Measurements from ENCODE around the gene CD2. TPM values are rescaled to one million over a fixed set of nuclear protein-coding genes. Genes with fewer than 3 reads are reported as not detected.

CD2 gene
- total RNA-seq, 1 donor from 2014 or later, result 1.6 TPM

DNA sequence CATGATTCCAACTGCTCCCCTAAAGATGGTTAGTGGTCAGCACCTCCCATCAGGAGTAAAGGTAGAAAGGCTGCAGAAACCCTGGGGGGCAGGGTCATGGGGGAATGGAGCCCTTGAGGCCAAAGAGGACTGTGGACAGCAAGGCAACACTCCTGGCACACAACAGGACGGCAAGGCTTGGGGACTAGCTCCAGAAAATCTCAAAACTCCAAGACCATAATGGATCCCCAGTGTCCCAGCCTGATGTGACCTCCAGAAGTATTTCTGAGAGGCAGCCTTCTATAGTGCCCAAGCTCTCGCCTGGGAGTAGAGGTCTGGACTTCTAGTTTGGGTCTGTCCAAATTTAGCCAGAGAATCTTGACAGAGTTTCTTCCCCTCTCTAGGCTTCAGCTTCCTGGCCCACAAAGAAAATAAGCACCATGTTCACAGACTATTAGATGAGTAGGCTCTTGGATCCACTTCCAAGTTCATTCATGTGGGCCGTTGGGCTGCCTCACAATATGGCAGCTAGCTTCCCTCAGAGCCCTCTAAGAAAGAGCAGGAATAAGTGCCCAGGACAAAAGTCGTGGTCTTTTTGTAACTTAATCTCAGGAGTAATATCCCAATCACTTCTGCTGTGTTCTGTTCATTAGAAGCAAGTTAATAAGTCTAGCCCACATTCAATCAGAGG lies 6.9 kb downstream of the CD2 start:
- DNase-seq, result no peak

DNA sequence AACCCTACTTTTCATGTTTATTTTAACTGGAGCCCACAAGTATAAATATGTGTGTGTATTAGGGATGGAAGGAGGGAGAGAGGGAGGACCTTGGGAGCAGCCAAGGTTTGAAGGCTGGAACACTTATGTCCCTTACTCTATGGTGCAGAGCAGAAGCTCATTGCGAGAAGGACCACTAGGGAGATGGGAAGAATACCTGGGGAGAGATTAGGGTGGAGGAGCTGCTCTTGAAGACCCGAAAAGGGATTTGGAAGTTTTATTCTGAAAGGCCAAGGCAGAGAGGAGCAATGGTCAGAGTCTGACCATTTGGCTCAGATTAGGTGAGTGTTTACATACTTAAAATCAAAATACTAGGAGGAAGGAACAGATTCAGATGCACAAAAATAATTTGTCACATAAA lies 8.1 kb downstream of the CD2 start:
- DNase-seq, result no peak

- DNase-seq, result no peak
Observed at GRCh38 chr1:116762781-116763115, 8.5 kb downstream of the CD2 start.

GRCh38 chr1:116763116-116763786 lies 9.0 kb downstream of the CD2 start:
- DNase-seq, result peak; percentile 30

DNA sequence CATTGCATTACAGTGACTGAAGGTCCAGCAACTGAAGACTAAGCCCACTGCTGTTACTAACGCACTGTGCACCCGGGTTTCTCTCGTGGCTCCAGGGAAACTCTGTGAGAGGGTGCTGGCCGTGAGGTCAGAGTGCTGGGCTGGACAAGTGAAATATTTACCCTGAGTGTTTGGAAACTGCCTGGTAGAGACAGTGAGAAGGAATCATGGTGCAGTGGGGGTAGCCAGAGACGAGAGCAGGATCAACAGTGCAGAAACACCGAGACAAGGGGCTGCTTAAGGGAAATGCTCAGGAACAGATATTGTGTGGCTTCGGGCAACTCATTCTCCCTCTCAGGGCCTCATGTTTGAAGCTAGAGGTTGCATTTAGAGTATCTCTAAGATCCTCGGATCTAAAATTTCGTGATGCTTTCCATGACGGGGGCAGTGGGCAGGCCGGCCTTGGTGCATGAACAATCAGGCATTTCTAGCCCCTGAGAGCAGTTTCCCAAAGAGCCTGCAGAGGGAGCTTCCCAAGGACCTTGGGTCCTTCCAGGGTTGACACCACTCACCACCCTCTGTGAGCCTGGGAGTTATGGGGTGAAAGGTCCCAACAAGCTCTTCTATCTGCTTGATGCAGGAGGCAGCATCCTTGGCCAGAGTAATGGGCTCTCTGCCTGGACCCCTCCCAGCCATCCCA lies 9.7 kb downstream of the CD2 start:
- DNase-seq, result peak; percentile 47

DNA sequence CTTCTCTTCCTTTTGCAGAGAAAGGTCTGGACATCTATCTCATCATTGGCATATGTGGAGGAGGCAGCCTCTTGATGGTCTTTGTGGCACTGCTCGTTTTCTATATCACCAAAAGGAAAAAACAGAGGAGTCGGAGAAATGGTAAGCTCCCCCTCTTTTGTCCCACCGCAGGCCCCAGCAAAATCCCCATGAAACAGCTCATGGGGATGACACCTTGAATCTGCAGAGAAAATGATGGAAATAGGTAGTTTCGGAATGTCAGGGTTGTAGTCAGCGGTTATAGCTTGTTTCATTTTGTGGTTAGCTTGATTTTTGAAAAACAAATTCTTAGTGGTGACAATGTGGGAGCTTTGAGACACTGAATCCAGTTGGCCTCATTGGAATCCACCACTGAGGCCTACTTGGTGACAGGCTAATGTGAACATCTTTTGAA lies 10.3 kb downstream of the CD2 start:
- no peak for DNase-seq

GRCh38 chr1:116764906-116765862 lies 11.0 kb downstream of the CD2 start:
- no peak for DNase-seq

- DNase-seq, result no peak
Observed at GRCh38 chr1:116765962-116766361, 11.7 kb downstream of the CD2 start.

GRCh38 chr1:116766616-116767469 lies 12.6 kb downstream of the CD2 start:
- peak; percentile 35 for DNase-seq

DNA sequence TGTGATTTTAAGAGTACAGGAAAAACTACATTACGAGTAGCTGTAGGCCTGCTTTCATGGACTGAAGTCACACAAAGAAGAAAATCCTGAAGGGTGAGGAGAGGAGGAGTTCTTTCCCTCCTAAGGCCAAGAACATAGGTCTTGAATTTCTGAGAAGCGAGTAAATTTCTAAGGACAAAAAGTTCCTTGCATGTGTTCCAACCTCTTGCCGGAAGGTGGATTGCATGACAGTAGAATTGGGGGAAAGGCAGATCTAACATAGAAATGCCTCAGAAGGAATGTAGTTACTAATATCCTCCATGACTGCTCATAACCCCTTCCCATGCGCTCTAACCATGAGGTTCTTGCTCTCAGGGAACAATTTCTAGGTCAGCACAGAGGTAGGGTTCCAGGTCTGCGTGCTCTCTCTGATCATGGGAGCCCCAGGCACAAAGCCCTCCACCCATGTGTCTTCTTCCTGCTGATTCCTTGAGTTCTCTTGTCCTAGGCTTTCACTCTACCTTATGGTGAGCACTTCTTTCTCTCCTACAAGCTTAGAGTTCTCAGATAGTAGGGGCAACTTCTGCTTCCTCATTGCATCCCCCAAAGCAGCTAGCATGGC lies 13.7 kb downstream of the CD2 start:
- DNase-seq, result no peak

DNA sequence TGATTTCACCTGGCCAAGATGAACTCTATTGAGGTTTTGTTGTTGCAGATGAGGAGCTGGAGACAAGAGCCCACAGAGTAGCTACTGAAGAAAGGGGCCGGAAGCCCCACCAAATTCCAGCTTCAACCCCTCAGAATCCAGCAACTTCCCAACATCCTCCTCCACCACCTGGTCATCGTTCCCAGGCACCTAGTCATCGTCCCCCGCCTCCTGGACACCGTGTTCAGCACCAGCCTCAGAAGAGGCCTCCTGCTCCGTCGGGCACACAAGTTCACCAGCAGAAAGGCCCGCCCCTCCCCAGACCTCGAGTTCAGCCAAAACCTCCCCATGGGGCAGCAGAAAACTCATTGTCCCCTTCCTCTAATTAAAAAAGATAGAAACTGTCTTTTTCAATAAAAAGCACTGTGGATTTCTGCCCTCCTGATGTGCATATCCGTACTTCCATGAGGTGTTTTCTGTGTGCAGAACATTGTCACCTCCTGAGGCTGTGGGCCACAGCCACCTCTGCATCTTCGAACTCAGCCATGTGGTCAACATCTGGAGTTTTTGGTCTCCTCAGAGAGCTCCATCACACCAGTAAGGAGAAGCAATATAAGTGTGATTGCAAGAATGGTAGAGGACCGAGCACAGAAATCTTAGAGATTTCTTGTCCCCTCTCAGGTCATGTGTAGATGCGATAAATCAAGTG lies 14.3 kb downstream of the CD2 start:
- no peak for DNase-seq

GRCh38 chr1:116769104-116769452 lies 14.8 kb downstream of the CD2 start:
- no peak for DNase-seq

- no peak for DNase-seq
Observed at GRCh38 chr1:116769561-116769977, 15.3 kb downstream of the CD2 start.

DNA sequence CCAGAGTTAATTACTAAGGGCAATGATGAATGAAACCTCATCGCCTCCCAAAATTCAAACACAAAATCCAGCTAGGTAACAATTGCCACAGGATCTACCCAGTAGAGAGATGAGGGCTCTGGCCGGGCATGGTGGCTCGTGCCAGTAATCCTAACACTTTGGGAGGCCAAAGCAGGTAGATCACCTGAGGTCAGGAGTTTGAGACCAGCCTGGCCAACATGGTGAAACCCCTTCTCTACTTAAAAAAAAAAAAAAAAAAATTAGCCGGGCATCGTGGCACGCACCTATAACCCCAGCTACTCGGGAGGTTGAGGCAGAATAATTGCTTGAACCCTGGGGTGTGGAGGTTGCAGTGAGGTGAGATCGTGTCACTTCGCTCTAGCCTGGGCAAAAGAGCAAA lies 15.8 kb downstream of the CD2 start:
- no peak for DNase-seq

GRCh38 chr1:116770625-116771024 lies 16.4 kb downstream of the CD2 start:
- no peak for DNase-seq

DNA sequence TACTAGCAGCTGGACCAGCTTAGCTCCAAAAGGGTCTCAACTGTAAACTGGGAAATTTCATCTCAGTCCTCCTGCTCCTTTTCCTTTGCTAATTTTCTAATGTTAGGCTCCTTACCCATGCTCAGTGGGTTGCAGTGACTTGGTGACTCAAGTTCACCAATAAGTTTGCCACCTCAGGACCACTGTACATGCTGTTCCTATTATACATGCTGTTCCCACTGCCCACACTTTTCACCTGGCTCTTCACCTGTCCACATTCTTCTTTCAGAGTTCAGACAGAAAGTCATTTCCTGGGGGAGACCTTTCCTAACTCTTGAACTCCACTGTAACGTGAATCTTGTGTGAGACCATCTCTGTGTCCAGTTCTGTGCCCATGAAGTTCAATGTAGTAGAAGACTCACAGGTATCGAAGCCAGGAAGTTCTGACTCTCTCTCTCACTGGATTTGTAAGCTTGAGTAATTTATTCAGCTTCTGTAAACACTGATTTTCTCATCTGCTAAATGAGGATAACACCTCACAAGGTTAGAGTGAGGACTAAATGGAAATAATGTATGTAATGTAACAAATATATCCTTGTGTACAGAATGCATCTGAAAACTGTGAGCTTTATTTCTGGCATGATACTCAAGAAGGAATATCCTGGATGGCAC lies 17.9 kb downstream of the CD2 start:
- no peak for DNase-seq

GRCh38 chr1:116772648-116773045 lies 18.4 kb downstream of the CD2 start:
- DNase-seq, result no peak

- DNase-seq, result no peak
Observed at GRCh38 chr1:116775116-116775752, 21.0 kb downstream of the CD2 start.

Data from tongue (tissue), 2 donors.